NCI-H748 (cell line): ENCODE results near the gene LPAR1.

Experiments used
- DNase-seq: peaks from one replicate; lab custom pipeline; 2025; ENCODE audit not compliant: unreplicated experiment; lab: John Stamatoyannopoulos, UW

The LPAR1 gene

GRCh38 chr9:110922145-110922544, 116.1 kb downstream of the LPAR1 start:
- no peak for DNase-seq

GRCh38 chr9:110921705-110922104, 116.6 kb downstream of the LPAR1 start:
- no peak for DNase-seq

- no peak for DNase-seq
Observed at GRCh38 chr9:110919609-110920008, 118.7 kb downstream of the LPAR1 start.

GRCh38 chr9:110919050-110919435, 119.2 kb downstream of the LPAR1 start:
- no peak for DNase-seq

- no peak for DNase-seq
Observed at GRCh38 chr9:110918316-110919049, 119.8 kb downstream of the LPAR1 start.

- DNase-seq, result no peak
Observed at GRCh38 chr9:110916403-110916802, 121.9 kb downstream of the LPAR1 start.

GRCh38 chr9:110912419-110913291, 125.6 kb downstream of the LPAR1 start:
- no peak for DNase-seq

GRCh38 chr9:110911659-110912418, 126.4 kb downstream of the LPAR1 start:
- no peak for DNase-seq

GRCh38 chr9:110908894-110909293, 129.4 kb downstream of the LPAR1 start:
- no peak for DNase-seq

GRCh38 chr9:110900917-110901316, 137.4 kb downstream of the LPAR1 start:
- DNase-seq, result no peak

GRCh38 chr9:110900456-110900855, 137.8 kb downstream of the LPAR1 start:
- no peak for DNase-seq

- no peak for DNase-seq
Observed at GRCh38 chr9:110898866-110899265, 139.4 kb downstream of the LPAR1 start.

GRCh38 chr9:110898358-110898757, 139.9 kb downstream of the LPAR1 start:
- DNase-seq, result no peak

GRCh38 chr9:110897943-110898342, 140.3 kb downstream of the LPAR1 start:
- no peak for DNase-seq

GRCh38 chr9:110895147-110895905, 142.9 kb downstream of the LPAR1 start:
- no peak for DNase-seq

GRCh38 chr9:110894731-110895130, 143.5 kb downstream of the LPAR1 start:
- DNase-seq, result no peak

GRCh38 chr9:110892689-110893088, 145.6 kb downstream of the LPAR1 start:
- DNase-seq, result no peak

- no peak for DNase-seq
Observed at GRCh38 chr9:110891760-110892159, 146.5 kb downstream of the LPAR1 start.

GRCh38 chr9:110890416-110890815, 147.9 kb downstream of the LPAR1 start:
- no peak for DNase-seq

GRCh38 chr9:110887276-110887675, 151.0 kb downstream of the LPAR1 start:
- DNase-seq, result no peak

- no peak for DNase-seq
Observed at GRCh38 chr9:110886832-110887231, 151.4 kb downstream of the LPAR1 start.
